Uterus (tissue), 2 donors: ENCODE data around the gene MTX1.

Experiments
- POLR2A ChIP-seq, 2 donors: fragments of 450-650 bp; IDR thresholded peaks; one replicate each; pipeline ENCODE4 v1.6.1; 2016; ENCODE audit warnings: antibody characterized with exemption in 2 of 2, mild to moderate bottlenecking in 1 of 2, moderate library complexity in 1 of 2
- TF ChIP-seq, protein P1 (sequence below), 4 experiments: fragments of 200-600 bp in 2 of 4; fragments of 450-650 bp in 2 of 4; sonication (generic) in 2 of 4; IDR thresholded peaks; one replicate each; pipeline ENCODE4 v1.5.1; 2016 to 2019; ENCODE audit warnings: antibody characterized with exemption in 4 of 4, mild to moderate bottlenecking in 2 of 4, moderate library complexity in 1 of 4

DNA sequence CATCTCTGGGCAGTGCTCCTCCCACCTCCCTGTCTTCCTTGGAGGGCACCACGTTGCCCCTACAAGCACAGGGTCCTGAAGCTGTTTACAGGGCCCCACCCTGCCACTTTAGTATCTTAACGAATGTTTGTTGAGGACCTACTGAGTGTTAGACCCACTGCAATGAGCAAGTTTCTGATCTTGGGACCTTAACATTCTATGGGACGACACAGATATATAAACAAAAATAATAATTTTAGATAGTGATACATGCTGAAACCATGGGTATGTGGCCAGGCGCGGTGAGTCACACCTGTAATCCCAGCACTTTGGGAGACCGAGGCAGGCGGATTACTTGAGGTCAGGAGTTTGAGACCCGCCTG, 36.6 kb downstream of the MTX1 start:
- TF ChIP-seq, protein P1, sequence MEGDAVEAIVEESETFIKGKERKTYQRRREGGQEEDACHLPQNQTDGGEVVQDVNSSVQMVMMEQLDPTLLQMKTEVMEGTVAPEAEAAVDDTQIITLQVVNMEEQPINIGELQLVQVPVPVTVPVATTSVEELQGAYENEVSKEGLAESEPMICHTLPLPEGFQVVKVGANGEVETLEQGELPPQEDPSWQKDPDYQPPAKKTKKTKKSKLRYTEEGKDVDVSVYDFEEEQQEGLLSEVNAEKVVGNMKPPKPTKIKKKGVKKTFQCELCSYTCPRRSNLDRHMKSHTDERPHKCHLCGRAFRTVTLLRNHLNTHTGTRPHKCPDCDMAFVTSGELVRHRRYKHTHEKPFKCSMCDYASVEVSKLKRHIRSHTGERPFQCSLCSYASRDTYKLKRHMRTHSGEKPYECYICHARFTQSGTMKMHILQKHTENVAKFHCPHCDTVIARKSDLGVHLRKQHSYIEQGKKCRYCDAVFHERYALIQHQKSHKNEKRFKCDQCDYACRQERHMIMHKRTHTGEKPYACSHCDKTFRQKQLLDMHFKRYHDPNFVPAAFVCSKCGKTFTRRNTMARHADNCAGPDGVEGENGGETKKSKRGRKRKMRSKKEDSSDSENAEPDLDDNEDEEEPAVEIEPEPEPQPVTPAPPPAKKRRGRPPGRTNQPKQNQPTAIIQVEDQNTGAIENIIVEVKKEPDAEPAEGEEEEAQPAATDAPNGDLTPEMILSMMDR (IDR thresholded peaks at IDR 0.05) = no peak
- no peak for TF ChIP-seq POLR2A (IDR thresholded peaks at IDR 0.05)
